ENCODE results near the gene DPY19L1.
"Not testable (repeated sequence)": the region's sequence is repeated elsewhere in the genome, so short reads cannot be mapped to it uniquely, and the experiment has no call there.

Gene DPY19L1

GRCh38 chr7:34982371-34983019 is 54.8 kb downstream of the DPY19L1 start:
- no peak for TF ChIP-seq GATA1 (IDR thresholded peaks at IDR 0.05; ENCODE audit: low read depth, low read length)
- TF ChIP-seq POLR2A (IDR thresholded peaks at IDR 0.05; ENCODE audit: low read length) = no peak
- DNase-seq = peak in 1 of 2 experiments; percentile 42

DNA sequence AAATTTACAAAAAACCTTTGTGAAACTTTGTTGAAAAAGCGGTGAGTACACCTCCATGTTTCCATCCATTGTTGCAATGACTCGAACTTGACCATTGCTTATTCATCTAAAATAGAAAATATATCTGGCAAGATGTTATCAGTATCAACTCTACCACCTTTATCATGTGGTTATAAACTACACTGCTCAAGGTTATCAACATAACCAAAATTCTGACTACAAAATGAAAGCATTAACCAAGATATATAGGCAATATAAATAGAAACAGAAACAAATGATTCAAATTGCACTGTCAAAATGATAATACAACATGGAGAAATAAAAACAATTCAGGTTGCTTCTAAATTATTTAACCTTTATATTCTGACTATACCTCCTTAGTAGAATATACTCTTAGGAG is 58.2 kb downstream of the DPY19L1 start:
- not testable (repeated sequence) for DNase-seq

- TF ChIP-seq POLR2A (IDR thresholded peaks at IDR 0.05; ENCODE audit: low read length) (no peak), GATA1 (IDR thresholded peaks at IDR 0.05; ENCODE audit: low read depth, low read length) (no peak)
- DNase-seq = no peak
Observed at GRCh38 chr7:34973400-34973760, 63.9 kb downstream of the DPY19L1 start.

GRCh38 chr7:34972739-34973399 is 64.4 kb downstream of the DPY19L1 start:
- DNase-seq = not testable (repeated sequence)

DNA sequence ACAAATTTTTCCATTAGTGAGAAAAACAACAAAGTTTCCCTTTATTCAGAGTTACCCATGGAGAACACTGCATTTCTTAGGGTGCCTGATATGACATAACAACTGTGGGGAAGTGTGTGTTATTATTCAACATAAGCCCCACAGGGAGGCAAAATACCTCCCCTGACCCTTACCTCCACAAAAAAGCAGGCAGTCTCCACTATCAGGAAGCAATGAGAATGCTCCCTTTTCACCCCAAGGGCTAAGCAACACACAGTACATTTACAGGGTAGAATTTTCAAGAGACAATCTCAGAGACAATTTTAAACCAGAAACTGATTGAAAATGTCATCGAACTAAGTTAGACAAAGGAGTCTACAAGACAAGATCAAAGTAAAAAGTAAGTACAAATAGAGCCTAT is 69.5 kb downstream of the DPY19L1 start:
- not testable (repeated sequence) for DNase-seq

DNA sequence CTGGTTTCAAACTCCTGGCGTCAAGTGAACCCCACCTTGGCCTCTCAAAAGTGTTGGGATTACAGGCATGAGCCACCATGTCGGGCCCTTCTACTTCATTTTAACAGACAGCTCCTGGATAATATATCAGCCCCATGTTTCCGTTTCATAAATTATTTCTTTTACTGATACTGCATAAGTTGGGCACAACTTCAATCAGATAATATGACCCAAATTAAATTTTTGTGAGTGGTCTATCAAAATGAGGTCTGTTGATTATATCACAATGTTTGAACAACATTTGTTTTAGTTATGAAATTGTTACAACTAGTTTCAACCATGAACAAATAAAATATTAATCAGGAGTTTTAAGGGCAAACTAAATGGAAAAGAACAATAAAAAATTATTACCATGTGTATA is 70.8 kb downstream of the DPY19L1 start:
- DNase-seq = not testable (repeated sequence)

GRCh38 chr7:34958021-34958420 is 79.3 kb downstream of the DPY19L1 start:
- TF ChIP-seq POLR2A (IDR thresholded peaks at IDR 0.05; ENCODE audit: low read length) = no peak
- no peak for TF ChIP-seq GATA1 (IDR thresholded peaks at IDR 0.05; ENCODE audit: low read depth, low read length)
- no peak for DNase-seq

DNA sequence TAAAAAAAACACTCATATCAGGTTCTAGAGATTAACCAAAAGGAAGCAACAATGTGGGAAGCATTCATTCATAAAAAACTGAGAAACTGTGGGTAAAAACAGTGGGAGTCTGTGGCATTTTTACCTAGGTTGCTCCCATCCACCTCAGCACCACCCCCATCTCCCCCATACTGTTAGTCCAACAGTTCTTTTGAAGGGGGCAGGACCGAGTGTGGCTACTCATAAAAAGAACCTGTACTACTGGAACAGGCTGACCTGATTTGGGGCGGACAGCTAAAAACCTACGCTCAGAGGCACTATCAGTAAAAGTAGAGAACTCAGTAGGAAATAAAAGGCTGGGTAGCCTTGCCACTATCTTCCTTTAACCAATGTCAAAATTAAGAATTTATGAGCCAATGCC is 84.5 kb downstream of the DPY19L1 start:
- TF ChIP-seq GATA1 (IDR thresholded peaks at IDR 0.05; ENCODE audit: low read depth, low read length) = no peak
- no peak for TF ChIP-seq POLR2A (IDR thresholded peaks at IDR 0.05; ENCODE audit: low read length)

DNA sequence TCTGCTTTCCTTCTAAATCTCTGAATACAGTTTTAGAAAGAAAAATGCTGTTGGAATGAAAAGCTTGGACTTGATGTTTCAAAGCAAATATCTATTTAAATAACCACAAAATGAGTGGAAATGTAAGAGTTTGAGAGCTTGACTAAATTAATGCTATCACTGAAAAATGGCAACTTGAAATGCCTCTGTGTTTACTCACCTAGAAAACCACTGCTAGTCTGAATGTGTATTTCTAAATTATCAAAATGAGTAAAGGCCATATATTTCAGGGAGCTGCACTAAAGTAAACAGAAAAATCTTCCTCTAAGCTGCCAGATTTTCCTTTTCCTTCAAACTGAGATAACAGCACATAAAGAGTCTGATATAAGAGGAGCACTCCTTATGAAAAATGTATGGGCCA is 87.9 kb downstream of the DPY19L1 start:
- no peak for DNase-seq
- TF ChIP-seq GATA1 (IDR thresholded peaks at IDR 0.05; ENCODE audit: low read depth, low read length) = no peak
- no peak for TF ChIP-seq POLR2A (IDR thresholded peaks at IDR 0.05; ENCODE audit: low read length)

More for the DNA sequence above, 84.5 kb downstream of the DPY19L1 start:
- no peak for DNase-seq

GRCh38 chr7:34947427-34947826 is 89.9 kb downstream of the DPY19L1 start:
- DNase-seq = not testable (repeated sequence)

DNA sequence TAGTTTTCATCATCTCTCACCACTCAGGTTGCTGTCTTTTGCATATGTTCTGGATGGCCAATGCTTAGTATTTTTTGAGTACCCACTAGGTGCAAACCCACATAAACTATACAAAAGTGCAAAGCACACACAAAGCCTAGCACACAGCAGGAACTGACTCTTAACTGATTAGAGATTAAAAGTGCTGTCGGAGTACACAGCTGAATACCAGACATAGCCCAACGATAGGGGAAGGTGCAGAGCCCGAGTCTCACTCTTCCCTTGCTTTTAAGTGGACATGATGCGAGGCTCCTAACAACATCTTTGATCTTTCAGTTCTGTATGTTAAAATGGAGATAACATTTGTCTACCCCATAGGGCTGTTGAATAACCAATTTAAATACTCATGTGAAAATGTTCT is 90.8 kb downstream of the DPY19L1 start:
- TF ChIP-seq GATA1 (IDR thresholded peaks at IDR 0.05; ENCODE audit: low read depth, low read length) = no peak
- no peak for TF ChIP-seq POLR2A (IDR thresholded peaks at IDR 0.05; ENCODE audit: low read length)
- DNase-seq = no peak

GRCh38 chr7:34945894-34946477 is 91.3 kb downstream of the DPY19L1 start:
- not testable (repeated sequence) for DNase-seq

GRCh38 chr7:34939175-34939574 is 98.1 kb downstream of the DPY19L1 start:
- TF ChIP-seq GATA1 (IDR thresholded peaks at IDR 0.05; ENCODE audit: low read depth, low read length) (no peak), POLR2A (IDR thresholded peaks at IDR 0.05; ENCODE audit: low read length) (no peak)
- DNase-seq = no peak

DNA sequence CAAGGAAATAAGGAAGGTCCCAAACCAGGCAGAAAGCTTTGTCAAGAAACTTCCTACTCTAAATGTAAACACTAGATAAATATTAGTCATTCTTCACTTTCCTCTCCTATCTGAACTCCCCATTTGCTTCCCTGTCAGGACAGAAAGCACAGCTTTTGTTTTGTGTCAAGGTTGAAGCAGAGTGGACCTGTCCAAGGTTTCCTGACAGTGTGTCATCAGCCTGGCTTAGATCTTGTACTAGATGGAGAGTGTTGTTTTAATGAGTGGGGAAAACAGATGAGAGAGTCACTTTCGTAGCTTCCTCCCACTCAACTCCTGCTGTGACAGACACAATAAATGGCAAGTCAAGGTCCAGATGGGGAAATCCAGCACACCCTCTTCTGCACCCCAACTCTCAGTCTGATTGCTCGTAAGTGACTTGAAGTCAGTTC is 101.5 kb downstream of the DPY19L1 start:
- not testable (repeated sequence) for DNase-seq

DNA sequence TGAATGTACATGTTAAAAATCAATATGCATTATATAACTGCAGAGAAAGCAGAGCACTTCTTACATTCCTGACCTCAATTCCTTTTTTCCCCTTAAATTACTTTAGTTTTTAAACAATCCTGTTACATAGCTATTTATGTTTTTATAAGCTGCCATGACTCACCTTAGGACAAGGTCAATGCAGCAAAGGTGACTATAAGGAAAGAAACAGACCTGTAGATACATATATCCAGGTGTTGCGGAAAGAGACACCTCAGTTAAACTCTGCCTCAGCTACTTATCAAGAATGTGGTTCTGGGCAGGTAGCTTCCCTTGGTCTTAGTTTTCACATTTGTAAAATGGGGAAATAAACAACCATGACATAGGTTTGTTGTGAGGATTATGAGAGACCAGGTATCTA is 105.5 kb downstream of the DPY19L1 start:
- TF ChIP-seq POLR2A (IDR thresholded peaks at IDR 0.05; ENCODE audit: low read length) (no peak), GATA1 (IDR thresholded peaks at IDR 0.05; ENCODE audit: low read depth, low read length) (no peak)
- no peak for DNase-seq

DNA sequence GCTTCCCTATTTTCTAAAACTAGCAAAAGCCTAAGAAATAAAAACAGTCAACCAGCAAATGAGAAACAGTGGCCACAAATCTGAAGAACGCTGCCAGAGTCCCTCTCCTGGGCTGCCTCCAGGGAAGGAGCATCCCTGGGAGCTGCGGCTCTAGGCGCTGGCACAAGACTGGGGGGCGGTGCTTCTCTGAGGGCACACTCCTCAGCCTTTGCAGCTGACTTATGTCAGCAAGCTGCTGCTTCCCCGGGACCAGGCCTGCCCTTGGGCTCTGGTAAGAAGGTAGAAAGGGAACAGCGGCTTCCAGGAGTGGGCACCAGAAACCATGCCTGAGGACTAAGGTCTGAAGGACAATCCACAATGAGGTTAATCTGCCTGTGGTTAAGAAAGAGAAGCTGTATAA is 107.5 kb downstream of the DPY19L1 start:
- not testable (repeated sequence) for DNase-seq
